HepG2 (cell line): Measurements from ENCODE around the gene MBD3. TPM values are rescaled to one million over a fixed set of nuclear protein-coding genes. Genes with fewer than 3 reads are reported as not detected.
A peak's percentile ranks its signal among the peaks of the same experiment; 100 is the strongest.

Source experiments
- ATAC-seq: fragments of 200-7000 bp; cut with Tn5 transposase; 3 replicates; pipeline ENCODE4 v1.9.1; 2020; ENCODE audit warnings: mild to moderate bottlenecking, moderate library complexity
- BruUV-seq: library from RNA; stranded (reverse); fragments of 400-500 nt; replicated peaks from 2 replicates; lab custom pipeline; 2021; lab: Mats Ljungman, UMichigan
- CTCF ChIA-PET: fragments of 300-600 bp; formaldehyde crosslinking; extraction: SDS; loops from one replicate; lab custom pipeline; 2021; ENCODE audit warnings: low total read pairs, inconsistent platforms, low intra/inter-chr PET ratio; lab: Yijun Ruan, JAX
- POLR2A ChIA-PET: fragments of 350-600 bp; sonication (Branson Sonifier 250); formaldehyde crosslinking; loops from one replicate; lab custom pipeline; 2020; ENCODE audit warnings: antibody characterized with exemption, inconsistent platforms; lab: Yijun Ruan, JAX
- DNase-seq: peaks from one replicate; pipeline ENCODE4 v3.0.0-alpha.2; 2015; ENCODE audit warnings: low spot score
- FAIRE-seq: peaks from 3 replicates; lab custom pipeline; 2011; peaks lifted over from hg19 to GRCh38; lab: Jason Lieb, UNC
- H2AFZ ChIP-seq: one replicate; pipeline ENCODE4 v1.6.1; 2011; ENCODE audit warnings: low read length, inconsistent platforms
- H3K27ac ChIP-seq: fragments of 300-600 bp; 3 replicates; pipeline ENCODE4 v1.8.0; 2011; ENCODE audit warnings: mixed run types, mild to moderate bottlenecking, mixed read lengths, low read length, inconsistent platforms; ENCODE audit not compliant: insufficient read depth; ENCODE audit errors: extremely low read length
- H3K27me3 ChIP-seq, 2 experiments: fragments of 200-600 bp in 1 of 2; 2 replicates in 1 of 2; 3 replicates in 1 of 2; pipeline versions ENCODE4 v1.6.0 to v1.8.0; 2011; ENCODE audit warnings: low read length in 2 of 2, mild to moderate bottlenecking in 2 of 2, moderate library complexity in 2 of 2, inconsistent platforms in 1 of 2; ENCODE audit not compliant: insufficient read depth in 2 of 2, control insufficient read depth in 1 of 2
- H3K36me3 ChIP-seq, 2 experiments: fragments of 200-600 bp in 1 of 2; replicated peaks in 1 of 2; 2 replicates in 1 of 2; 3 replicates in 1 of 2; pipeline versions ENCODE4 v1.5.1 to v1.8.0; 2011; ENCODE audit warnings: low read length in 2 of 2, inconsistent platforms in 1 of 2; ENCODE audit not compliant: insufficient read depth in 2 of 2, control insufficient read depth in 1 of 2
- H3K4me1 ChIP-seq: 2 replicates; pipeline ENCODE4 v1.5.1; 2012; ENCODE audit warnings: low read length, inconsistent platforms; ENCODE audit not compliant: insufficient read depth
- H3K4me2 ChIP-seq: 2 replicates; pipeline ENCODE4 v1.6.0; 2011; ENCODE audit warnings: low read depth, low read length, inconsistent platforms
- H3K4me3 ChIP-seq, 3 experiments: fragments of 200-600 bp in 1 of 3; sonication (generic), shearing (Covaris generic) in 1 of 3; replicated peaks in 1 of 3; 2 replicates each; pipeline ENCODE4 v1.5.1; 2011 to 2016; ENCODE audit warnings: low read length in 3 of 3, inconsistent platforms in 2 of 3, low read depth in 2 of 3, mild to moderate bottlenecking in 2 of 3, control low read depth in 1 of 3, mixed read lengths in 1 of 3; ENCODE audit not compliant: insufficient read depth in 1 of 3
- H3K79me2 ChIP-seq: one replicate; pipeline ENCODE4 v1.6.1; 2011; ENCODE audit warnings: low read length, inconsistent platforms; ENCODE audit not compliant: insufficient read depth
- H3K9ac ChIP-seq: 2 replicates; pipeline ENCODE4 v1.6.0; 2011; ENCODE audit warnings: mild to moderate bottlenecking, low read depth, low read length, inconsistent platforms; ENCODE audit not compliant: insufficient read depth
- H3K9me3 ChIP-seq: 2 replicates; pipeline ENCODE4 v1.5.1; 2012; ENCODE audit warnings: mild to moderate bottlenecking, low read length
- H4K20me1 ChIP-seq: 2 replicates; pipeline ENCODE4 v1.6.0; 2011; ENCODE audit warnings: inconsistent platforms, mild to moderate bottlenecking, low read length, moderate library complexity; ENCODE audit not compliant: insufficient read depth
- NONO ChIP-seq, 2 experiments: fragments of 450-650 bp in 1 of 2; sonication (generic) in 1 of 2; formaldehyde crosslinking in 1 of 2; IDR thresholded peaks in 1 of 2; conservative IDR thresholded peaks in 1 of 2; 2 replicates each; pipeline versions ENCODE4 v1.6.1 to v1.8.0; 2017 to 2022; ENCODE audit warnings: mild to moderate bottlenecking in 1 of 2, missing genetic modification reagents in 1 of 2, moderate library complexity in 1 of 2
- PCBP1 ChIP-seq: fragments of 200-400 bp; formaldehyde crosslinking; IDR thresholded peaks from 2 replicates; pipeline ENCODE4 v1.6.1; 2017; ENCODE audit warnings: mild to moderate bottlenecking, low read depth, low read length, borderline replicate concordance
- ZKSCAN8 ChIP-seq: IDR thresholded peaks from 2 replicates; pipeline ENCODE4 v1.6.1; 2016; ENCODE audit warnings: borderline replicate concordance, missing genetic modification reagents, missing compliant biosample characterization
- WGBS: methylation state at CpG from one replicate; pipeline ENCODE4 v1.1.6; 2017; ENCODE audit warnings: low lambda C conversion rate; 5-methylcytosine and 5-hydroxymethylcytosine counted together
- in situ Hi-C: cut with HindIII; loops from 2 replicates; pipeline ENCODE4 v1.10.0; 2017; ENCODE audit warnings: low pct_unique_long_range_greater_than_20kb; ENCODE audit not compliant: extremely low pct_ligation_motif_present
- intact Hi-C: fragments of 100-400 bp; cut with micrococcal nuclease; formaldehyde crosslinking; loops from one replicate; pipeline ENCODE4 v1.10.0; 2022; ENCODE audit not compliant: unreplicated experiment
- polyA plus RNA-seq, 8 experiments: library from polyadenylated mRNA; depleted of rRNA in 3 of 8; stranded (reverse) in 7 of 8; unstranded in 1 of 8; fragments of >200 nt; fragmentation: Illumina TruSeq in 4 of 8; extraction: Trizol in 4 of 8; gene quantifications; 2 replicates each; pipeline versions ENCODE4 v1.2.1 to v1.2.3, GENCODE V29; 2011 to 2016; ENCODE audit warnings: low read depth in 4 of 8, missing spikeins in 1 of 8, mixed read lengths in 1 of 8; ENCODE audit not compliant: insufficient read depth in 1 of 8
- total RNA-seq, 5 experiments: library from RNA; depleted of rRNA; stranded (reverse); fragments of >200 nt; fragmentation: Illumina TruSeq; extraction: Trizol; gene quantifications; 2 replicates each; pipeline ENCODE4 v1.2.3, GENCODE V29; 2016; ENCODE audit warnings: low read depth in 1 of 5
- TF ChIP-seq, protein P1 (sequence below): sonication (generic); formaldehyde crosslinking; IDR thresholded peaks from 2 replicates; pipeline ENCODE4 v1.8.0; 2022; ENCODE audit warnings: missing genetic modification reagents, low read depth, mild to moderate bottlenecking, borderline replicate concordance

MBD3 gene
- total and polyA plus RNA-seq, 2 of the 13 experiments (the other 11 are each of a cell fraction or from before 2014, with no cell fraction given) = 21.2 to 76.9 TPM

DNA sequence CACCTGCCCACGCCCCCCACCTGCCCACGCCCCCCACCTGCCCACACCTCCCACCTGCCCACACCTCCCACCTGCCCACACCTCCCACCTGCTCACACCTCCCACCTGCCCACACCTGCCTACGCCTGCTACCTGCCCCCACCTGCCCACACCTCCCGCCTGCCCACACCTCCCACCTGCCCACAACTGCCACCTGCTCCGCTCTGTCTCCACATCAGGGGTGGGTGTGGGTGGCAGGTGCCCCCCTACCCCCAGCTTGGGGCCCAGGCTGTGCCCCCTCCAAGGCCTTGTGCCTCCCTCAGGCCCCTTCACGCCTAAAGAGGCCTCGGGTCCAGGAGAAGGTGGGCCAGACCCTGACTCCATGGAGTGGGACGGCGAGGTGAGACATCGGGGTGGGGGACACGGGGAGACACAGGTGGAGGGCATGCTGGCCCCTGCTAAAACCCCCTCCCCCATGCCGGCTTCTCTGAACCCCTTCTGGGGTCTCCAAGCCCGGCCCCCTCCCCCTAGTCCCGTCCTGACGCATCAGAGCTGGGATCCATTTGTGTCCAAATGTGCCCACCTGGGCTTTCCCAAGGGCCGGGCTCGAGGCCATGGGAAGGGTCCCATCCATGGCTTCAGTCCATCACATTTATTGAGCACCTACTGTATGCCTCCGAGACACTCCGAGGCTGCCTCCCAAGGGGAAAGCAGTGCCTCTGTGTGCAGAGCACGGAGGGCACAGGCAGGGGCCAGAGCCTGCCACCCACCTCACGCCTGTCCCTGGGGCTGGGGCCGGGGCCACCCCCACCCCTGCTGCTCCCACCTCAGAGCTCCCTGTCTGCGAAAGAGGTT lies 63.9 kb downstream of the MBD3 start:
- Histone ChIP-seq H3K9ac (no peak overlapping the region), H2AFZ (no peak overlapping the region), H3K4me3 (no peak overlapping the region), H4K20me1 (no peaks in the 10 kb centered on the region), H3K79me2 (no peaks in the 10 kb centered on the region), H3K9me3 (no peaks in the 10 kb centered on the region), H3K4me1 (no peaks in the 10 kb centered on the region), H3K27me3 (peaks cover 19 to 44% of the 10 kb centered on the region in 2 experiments), H3K27ac (no peak overlapping the region), H3K36me3 (no peaks in the 10 kb centered on the region), H3K4me2 (no peak overlapping the region)
- 36% methylated on average over 4 of the region's 23 CpGs for WGBS
- ChIA-PET CTCF (no interaction called here), POLR2A (no interaction called here)
- TF ChIP-seq ZKSCAN8 (CRISPR knock-in tag) (peak; percentile 56; the same call in 1 of the 2 replicates), NONO (IDR thresholded peaks at IDR 0.05) (no peak), NONO (CRISPR knock-in tag; conservative IDR thresholded peaks at IDR 0.05) (no peak)
- ATAC-seq = no peak; the same call in 2 of the 3 replicates
- no TSS peak for BruUV-seq
- in situ Hi-C loops (no loop called here), intact Hi-C loops (no loop called here)
- no peak for DNase-seq
- FAIRE-seq = no peak

DNA sequence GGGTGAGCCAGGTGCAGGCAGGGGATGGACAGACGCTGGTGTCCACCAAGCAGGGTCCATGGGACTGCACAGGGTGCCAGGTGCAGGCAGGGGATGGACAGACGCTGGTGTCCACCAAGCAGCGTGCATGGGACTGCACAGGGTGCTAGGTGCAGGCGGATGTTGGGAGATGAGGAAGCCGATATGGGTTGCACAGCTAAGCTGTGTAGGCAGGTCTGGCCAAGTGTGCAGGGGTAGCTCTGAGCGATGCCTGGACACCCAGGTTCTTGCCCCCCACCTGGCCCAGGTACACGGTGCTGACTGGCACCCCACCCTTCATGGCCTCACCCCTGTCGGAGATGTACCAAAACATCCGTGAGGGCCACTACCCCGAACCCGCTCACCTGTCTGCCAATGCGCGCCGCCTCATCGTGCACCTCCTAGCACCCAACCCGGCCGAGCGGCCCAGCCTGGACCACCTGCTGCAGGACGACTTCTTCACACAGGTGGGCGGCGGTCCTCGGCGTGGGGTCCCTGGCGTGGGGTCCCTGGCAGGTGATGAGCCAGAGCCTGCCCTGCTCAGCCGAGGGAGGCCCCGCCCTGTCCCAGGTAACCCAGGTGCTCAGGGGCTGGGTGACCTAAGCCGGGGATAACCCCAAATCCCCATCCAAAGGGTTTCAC lies 64.9 kb downstream of the MBD3 start:
- Histone ChIP-seq H4K20me1 (no peaks in the 10 kb centered on the region), H3K36me3 (no peaks in the 10 kb centered on the region), H3K4me2 (no peak overlapping the region), H3K27me3 (peaks cover 24 to 53% of the 10 kb centered on the region in 2 experiments), H3K79me2 (no peaks in the 10 kb centered on the region), H3K4me1 (peaks cover 8% of the 10 kb centered on the region), H3K9me3 (no peaks in the 10 kb centered on the region), H3K27ac (no peak overlapping the region), H3K4me3 (no peak overlapping the region), H2AFZ (no peak overlapping the region), H3K9ac (no peak overlapping the region)
- DNase-seq (no peak), FAIRE-seq (no peak), ATAC-seq (peak; percentile 17; the same call in 2 of the 3 replicates)
- BruUV-seq = no TSS peak
- POLR2A ChIA-PET = no interaction called here
- TF ChIP-seq, protein P1, sequence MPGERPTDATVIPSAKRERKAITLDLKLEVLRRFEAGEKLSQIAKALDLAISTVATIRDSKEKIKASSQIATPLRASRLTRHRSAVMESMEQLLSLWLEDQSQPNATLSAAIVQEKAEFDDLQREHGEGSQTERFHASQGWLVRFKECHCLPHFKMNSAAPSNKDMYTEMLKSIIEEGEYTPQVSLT (CRISPR knock-in tag) = no peak
- TF ChIP-seq PCBP1 = 0 out of 2 replicates have a peak, but pooled peaks have one; percentile 6
- intact Hi-C loops = no loop called here
- CTCF ChIA-PET = no interaction called here
- in situ Hi-C loops = no loop called here
- WGBS = 37% methylated on average over 11 of the region's 27 CpGs
